Prostate gland (tissue), 2 donors: ENCODE data around the gene TNRC6B.

Experiments used
- POLR2AphosphoS5 ChIP-seq: sonication (generic); formaldehyde crosslinking; IDR thresholded peaks from one replicate; pipeline ENCODE4 v1.6.1; 2017; ENCODE audit warnings: antibody characterized with exemption
- TF ChIP-seq, protein P1 (sequence below), 4 experiments: fragments of 200-600 bp in 2 of 4; fragments of 450-650 bp in 2 of 4; sonication (generic) in 2 of 4; IDR thresholded peaks; 1 replicate in 3 of 4; 2 replicates in 1 of 4; pipeline ENCODE4 v1.5.1; 2016 to 2019; ENCODE audit warnings: antibody characterized with exemption in 4 of 4, mild to moderate bottlenecking in 2 of 4, moderate library complexity in 2 of 4

DNA sequence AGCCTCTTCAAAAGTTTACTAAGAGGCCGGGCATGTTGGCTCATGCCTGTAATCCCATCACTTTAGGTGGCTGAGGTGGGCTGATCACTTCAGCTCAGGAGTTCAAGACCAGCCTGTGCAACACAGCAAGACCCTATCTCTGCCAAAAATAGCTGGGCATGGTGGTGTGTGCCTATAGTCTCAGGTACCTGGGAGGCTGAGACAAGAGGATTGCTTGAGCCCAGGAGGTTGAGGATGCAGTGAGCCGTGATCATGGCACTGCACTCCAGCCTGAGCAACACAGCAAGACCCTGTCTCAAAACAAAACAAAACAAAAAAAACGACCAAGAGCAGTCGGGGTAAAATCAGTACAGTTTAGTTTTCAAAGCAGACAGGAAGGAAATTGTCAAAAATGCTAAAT, 163.9 kb downstream of the TNRC6B start:
- TF ChIP-seq, protein P1, sequence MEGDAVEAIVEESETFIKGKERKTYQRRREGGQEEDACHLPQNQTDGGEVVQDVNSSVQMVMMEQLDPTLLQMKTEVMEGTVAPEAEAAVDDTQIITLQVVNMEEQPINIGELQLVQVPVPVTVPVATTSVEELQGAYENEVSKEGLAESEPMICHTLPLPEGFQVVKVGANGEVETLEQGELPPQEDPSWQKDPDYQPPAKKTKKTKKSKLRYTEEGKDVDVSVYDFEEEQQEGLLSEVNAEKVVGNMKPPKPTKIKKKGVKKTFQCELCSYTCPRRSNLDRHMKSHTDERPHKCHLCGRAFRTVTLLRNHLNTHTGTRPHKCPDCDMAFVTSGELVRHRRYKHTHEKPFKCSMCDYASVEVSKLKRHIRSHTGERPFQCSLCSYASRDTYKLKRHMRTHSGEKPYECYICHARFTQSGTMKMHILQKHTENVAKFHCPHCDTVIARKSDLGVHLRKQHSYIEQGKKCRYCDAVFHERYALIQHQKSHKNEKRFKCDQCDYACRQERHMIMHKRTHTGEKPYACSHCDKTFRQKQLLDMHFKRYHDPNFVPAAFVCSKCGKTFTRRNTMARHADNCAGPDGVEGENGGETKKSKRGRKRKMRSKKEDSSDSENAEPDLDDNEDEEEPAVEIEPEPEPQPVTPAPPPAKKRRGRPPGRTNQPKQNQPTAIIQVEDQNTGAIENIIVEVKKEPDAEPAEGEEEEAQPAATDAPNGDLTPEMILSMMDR (IDR thresholded peaks at IDR 0.05) = no peak
- no peak for TF ChIP-seq POLR2AphosphoS5
